Measurements from ENCODE around the gene ARHGEF1. TPM values are rescaled to one million over a fixed set of nuclear protein-coding genes. Genes with fewer than 3 reads are reported as not detected.
A peak's percentile ranks its signal among the peaks of the same experiment; 100 is the strongest.

Gene ARHGEF1
- polyA plus RNA-seq, 4 donors: 49.7 to 120 (median 86.7) TPM

- 1% methylated on average over 23 of the region's 23 CpGs for WGBS, 3 donors
- H3K36me3 ChIP-seq (ENCODE audit: control insufficient read depth in 3 of 3, insufficient read depth in 2 of 3, low read depth in 1 of 3, low read length in 3 of 3): peaks cover 0 to 7% (median under 1%) of the 10 kb centered on the region in 3 donors
Observed at GRCh38 chr19:41883463-41883820, 458 bp downstream of the ARHGEF1 start.

DNA sequence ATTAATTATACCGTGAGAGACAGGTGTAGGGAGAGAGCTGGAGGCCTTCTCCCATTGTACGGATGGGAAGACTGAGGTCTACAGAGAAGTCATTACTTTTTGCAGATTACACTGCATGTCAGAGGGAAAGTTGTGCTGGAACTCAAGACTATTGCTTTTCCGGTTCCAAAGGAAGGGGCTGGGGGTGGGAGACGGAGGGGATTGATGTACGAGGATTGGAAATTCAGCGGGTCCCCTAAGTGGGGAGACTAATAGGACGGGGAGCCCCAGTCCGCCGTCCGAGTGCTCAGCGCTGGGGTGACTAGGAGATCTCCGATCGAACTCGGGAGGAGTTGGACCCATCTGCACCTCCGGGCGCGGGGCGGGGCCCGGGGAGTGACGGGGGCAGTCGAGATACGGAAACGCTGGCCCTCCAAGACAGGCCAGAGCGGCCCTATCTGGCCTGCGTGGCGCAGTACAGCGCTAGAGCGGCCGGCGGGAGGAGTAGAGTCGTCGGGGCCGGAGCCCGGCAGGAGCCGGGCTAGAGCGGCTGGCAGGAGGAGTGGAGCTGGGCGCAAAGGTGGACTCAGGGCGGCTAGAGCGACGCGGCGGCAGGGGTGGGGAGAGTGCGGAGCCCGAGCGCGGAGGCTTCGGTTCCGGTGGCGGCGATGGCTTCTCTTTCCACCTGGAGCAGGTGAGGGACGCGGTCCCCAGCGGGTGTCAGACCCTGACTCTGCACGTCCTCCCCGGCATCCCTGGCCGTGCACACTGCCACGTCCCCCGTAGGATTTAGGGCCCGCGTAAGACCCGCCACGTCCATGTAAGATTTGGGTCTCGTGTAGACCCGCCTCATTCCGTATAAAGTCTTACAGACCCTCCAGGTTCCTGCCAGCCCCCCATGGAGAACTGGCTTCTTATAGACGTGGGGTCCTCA lies 1.1 kb downstream of the ARHGEF1 start:
- DNase-seq (peak; percentile 97 to 98), FAIRE-seq (no peak)
- Histone ChIP-seq H3K4me3 (ENCODE audit: low read depth in 1 of 3, low read length in 3 of 3) (peak overlapping the region; percentile 78 to 91 (median 80)), H3K4me1 (ENCODE audit: control insufficient read depth in 3 of 3, insufficient read depth in 2 of 3, low read depth in 1 of 3, low read length in 2 of 3) (peaks cover 4 to 32% (median 7%) of the 10 kb centered on the region in 3 donors), H3K27ac (ENCODE audit: low read depth in 1 of 3, low read length in 2 of 3) (peak overlapping the region; percentile 68 to 94 (median 73)), H3K27me3 (ENCODE audit: control insufficient read depth in 3 of 3, insufficient read depth in 3 of 3, low read length in 3 of 3) (peaks cover 0 to 14% (median 0%) of the 10 kb centered on the region in 3 donors), H3K36me3 (ENCODE audit: control insufficient read depth in 3 of 3, insufficient read depth in 2 of 3, low read depth in 1 of 3, low read length in 3 of 3) (peaks cover 2 to 14% (median 3%) of the 10 kb centered on the region in 3 donors), H3K9me3 (ENCODE audit: control insufficient read depth in 2 of 2, insufficient read depth in 1 of 2, low read depth in 1 of 2, low read length in 1 of 2) (no peaks in the 10 kb centered on the region)
- 0 to 1% (median 0%) methylated on average over 34 to 66 of the region's 66 CpGs for WGBS, 3 donors

More at GRCh38 chr19:41883463-41883820, 458 bp downstream of the ARHGEF1 start:
- H3K27ac ChIP-seq (ENCODE audit: low read depth in 1 of 3, low read length in 2 of 3): peak overlapping the region; percentile 68 to 94 (median 73)
- H3K9me3 ChIP-seq (ENCODE audit: control insufficient read depth in 2 of 2, insufficient read depth in 1 of 2, low read depth in 1 of 2, low read length in 1 of 2): no peaks in the 10 kb centered on the region
- DNase-seq (no peak), FAIRE-seq (no peak)
- peaks cover 4 to 32% (median 7%) of the 10 kb centered on the region in 3 donors for H3K4me1 ChIP-seq (ENCODE audit: control insufficient read depth in 3 of 3, insufficient read depth in 2 of 3, low read depth in 1 of 3, low read length in 2 of 3)
- peak overlapping the region; percentile 78 to 91 (median 80) for H3K4me3 ChIP-seq (ENCODE audit: low read depth in 1 of 3, low read length in 3 of 3)
- H3K27me3 ChIP-seq (ENCODE audit: control insufficient read depth in 3 of 3, insufficient read depth in 3 of 3, low read length in 3 of 3): peaks cover 0 to 14% (median 0%) of the 10 kb centered on the region in 3 donors

DNA sequence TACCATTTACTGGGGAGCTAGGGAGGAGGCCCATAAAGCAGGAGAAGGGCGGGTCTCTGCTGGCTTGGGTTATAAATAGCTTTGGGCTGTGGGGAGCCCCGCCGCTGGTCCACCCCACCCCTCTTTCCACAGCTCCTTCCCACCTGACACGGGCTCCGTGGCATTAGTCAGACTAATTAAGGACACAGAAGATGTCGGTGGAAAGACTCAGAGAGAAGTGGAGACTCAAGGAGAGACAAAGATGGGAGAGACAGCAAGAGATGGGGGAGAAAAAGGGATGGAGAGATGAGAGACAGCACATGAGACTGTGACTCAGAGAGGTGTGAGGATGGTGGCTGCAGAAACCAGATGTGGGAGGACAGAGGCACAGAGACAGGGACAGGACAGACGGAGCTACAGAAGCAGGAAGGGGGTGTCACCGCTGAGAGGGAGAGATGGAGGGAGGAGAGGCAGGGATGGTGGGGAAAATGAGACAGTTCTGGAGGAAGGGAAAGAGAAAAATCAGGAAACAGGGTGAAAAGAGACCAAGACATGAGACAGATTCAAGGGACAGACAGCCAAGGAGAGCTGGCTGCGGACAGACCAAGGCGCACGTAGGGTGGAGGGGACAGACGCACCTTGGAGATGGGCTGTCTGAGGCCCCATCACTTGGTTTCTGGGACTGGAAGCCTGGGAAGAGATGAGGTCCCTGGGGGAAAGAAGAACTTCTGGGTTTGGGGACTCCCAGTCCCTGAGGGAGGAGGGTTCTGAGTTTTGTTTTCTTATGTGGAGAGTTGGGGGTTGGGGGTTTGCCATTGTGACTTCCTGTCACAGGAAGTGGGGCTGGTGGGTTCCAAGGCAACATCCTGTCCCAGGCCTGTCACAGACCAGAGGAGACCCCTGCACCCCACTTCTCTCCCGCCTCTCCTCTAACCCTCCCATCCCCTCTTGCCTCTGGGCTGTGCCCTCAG lies 4.1 kb downstream of the ARHGEF1 start:
- FAIRE-seq (no peak), DNase-seq (peak in 1 of 2 donors; percentile 67)
- Histone ChIP-seq H3K4me3 (ENCODE audit: low read depth in 1 of 3, low read length in 3 of 3) (peak overlapping the region in 2 of 3 donors; percentile 24 to 46), H3K4me1 (ENCODE audit: control insufficient read depth in 3 of 3, insufficient read depth in 2 of 3, low read depth in 1 of 3, low read length in 2 of 3) (peaks cover 4 to 32% (median 7%) of the 10 kb centered on the region in 3 donors), H3K27ac (ENCODE audit: low read depth in 1 of 3, low read length in 2 of 3) (peak overlapping the region; percentile 46 to 84 (median 63)), H3K36me3 (ENCODE audit: control insufficient read depth in 3 of 3, insufficient read depth in 2 of 3, low read depth in 1 of 3, low read length in 3 of 3) (peaks cover 2 to 36% (median 5%) of the 10 kb centered on the region in 3 donors), H3K27me3 (ENCODE audit: control insufficient read depth in 3 of 3, insufficient read depth in 3 of 3, low read length in 3 of 3) (peaks cover 0 to 12% (median 0%) of the 10 kb centered on the region in 3 donors), H3K9me3 (ENCODE audit: control insufficient read depth in 2 of 2, insufficient read depth in 1 of 2, low read depth in 1 of 2, low read length in 1 of 2) (no peaks in the 10 kb centered on the region)
- WGBS, 3 donors: 39 to 45% (median 39%) methylated on average over 13 of the region's 13 CpGs

DNA sequence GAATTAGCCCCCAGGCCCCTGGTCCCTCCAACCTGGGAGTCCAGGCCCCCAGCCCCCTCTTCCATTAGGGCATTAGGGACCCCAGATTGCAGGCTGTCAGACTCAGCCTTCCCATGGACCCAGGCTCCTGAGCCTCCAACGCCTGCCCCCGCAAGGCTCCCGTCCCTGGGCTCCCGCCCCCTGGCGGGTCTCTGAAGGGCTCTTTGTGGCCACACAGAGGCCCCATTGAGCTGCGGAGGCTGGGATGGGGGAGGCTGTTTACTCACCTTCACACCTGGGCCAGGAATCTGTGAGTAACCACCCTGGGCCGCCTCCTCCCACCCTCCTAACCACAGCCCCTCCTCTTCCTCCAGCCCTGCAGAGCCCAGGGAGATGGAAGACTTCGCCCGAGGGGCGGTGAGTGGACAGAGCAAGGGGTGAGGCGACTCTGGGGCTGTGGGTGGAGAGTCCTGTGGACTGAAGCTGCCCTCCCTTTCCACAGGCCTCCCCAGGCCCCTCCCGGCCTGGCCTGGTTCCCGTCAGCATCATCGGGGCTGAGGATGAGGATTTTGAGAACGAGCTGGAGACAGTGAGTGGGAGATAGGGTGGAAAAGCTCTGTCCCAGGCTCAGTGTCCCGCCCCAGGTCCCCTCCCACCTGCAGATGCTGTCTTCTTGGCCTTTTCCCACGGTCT lies 4.9 kb downstream of the ARHGEF1 start:
- peaks cover 4 to 32% (median 7%) of the 10 kb centered on the region in 3 donors for H3K4me1 ChIP-seq (ENCODE audit: control insufficient read depth in 3 of 3, insufficient read depth in 2 of 3, low read depth in 1 of 3, low read length in 2 of 3)
- H3K27ac ChIP-seq (ENCODE audit: low read depth in 1 of 3, low read length in 2 of 3): peak overlapping the region; percentile 46 to 82 (median 56)
- no peaks in the 10 kb centered on the region for H3K9me3 ChIP-seq (ENCODE audit: control insufficient read depth in 2 of 2, insufficient read depth in 1 of 2, low read depth in 1 of 2, low read length in 1 of 2)
- H3K27me3 ChIP-seq (ENCODE audit: control insufficient read depth in 3 of 3, insufficient read depth in 3 of 3, low read length in 3 of 3): peaks cover 0 to 5% (median 0%) of the 10 kb centered on the region in 3 donors
- 25 to 41% (median 28%) methylated on average over 17 of the region's 17 CpGs for WGBS, 3 donors
- FAIRE-seq: no peak
- H3K36me3 ChIP-seq (ENCODE audit: control insufficient read depth in 3 of 3, insufficient read depth in 2 of 3, low read depth in 1 of 3, low read length in 3 of 3): peaks cover 2 to 44% (median 5%) of the 10 kb centered on the region in 3 donors
- peak; percentile 63 to 79 for DNase-seq
- H3K4me3 ChIP-seq (ENCODE audit: low read depth in 1 of 3, low read length in 3 of 3): peak overlapping the region in 2 of 3 donors; percentile 20 to 46

DNA sequence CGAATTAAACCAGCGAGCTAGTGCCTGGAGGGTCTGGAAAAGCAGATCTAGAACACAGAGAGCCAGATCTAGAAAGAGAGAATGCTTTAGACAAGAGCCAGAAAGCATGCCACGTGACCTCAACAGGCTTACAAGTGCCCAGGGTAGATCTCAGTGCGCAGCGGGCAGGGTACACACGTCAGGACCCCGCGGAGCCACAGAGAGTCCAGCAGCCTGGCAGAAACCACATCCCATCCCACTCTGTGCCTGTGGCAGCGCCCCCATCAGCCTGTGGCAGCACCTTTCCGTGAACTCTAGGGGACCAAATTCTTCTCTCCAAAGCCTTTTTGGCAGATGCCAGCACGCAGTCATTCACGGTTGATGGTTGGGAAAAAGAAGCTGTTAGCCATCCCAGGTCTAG lies 5.9 kb downstream of the ARHGEF1 start:
- no peak overlapping the region for H3K27ac ChIP-seq (ENCODE audit: low read depth in 1 of 3, low read length in 2 of 3)
- no peak for FAIRE-seq
- DNase-seq: no peak
- H3K27me3 ChIP-seq (ENCODE audit: control insufficient read depth in 3 of 3, insufficient read depth in 3 of 3, low read length in 3 of 3): no peaks in the 10 kb centered on the region
- no peaks in the 10 kb centered on the region for H3K9me3 ChIP-seq (ENCODE audit: control insufficient read depth in 2 of 2, insufficient read depth in 1 of 2, low read depth in 1 of 2, low read length in 1 of 2)
- 82 to 90% (median 86%) methylated on average over 12 of the region's 12 CpGs for WGBS, 3 donors
- H3K36me3 ChIP-seq (ENCODE audit: control insufficient read depth in 3 of 3, insufficient read depth in 2 of 3, low read depth in 1 of 3, low read length in 3 of 3): peaks cover 2 to 49% (median 5%) of the 10 kb centered on the region in 3 donors
- peaks cover 4 to 28% (median 7%) of the 10 kb centered on the region in 3 donors for H3K4me1 ChIP-seq (ENCODE audit: control insufficient read depth in 3 of 3, insufficient read depth in 2 of 3, low read depth in 1 of 3, low read length in 2 of 3)
- H3K4me3 ChIP-seq (ENCODE audit: low read depth in 1 of 3, low read length in 3 of 3): no peak overlapping the region

GRCh38 chr19:41889896-41890295 lies 6.9 kb downstream of the ARHGEF1 start:
- peaks cover 5 to 58% (median 7%) of the 10 kb centered on the region in 3 donors for H3K36me3 ChIP-seq (ENCODE audit: control insufficient read depth in 3 of 3, insufficient read depth in 2 of 3, low read depth in 1 of 3, low read length in 3 of 3)
- 78 to 88% (median 85%) methylated on average over 8 of the region's 8 CpGs for WGBS, 3 donors

DNA sequence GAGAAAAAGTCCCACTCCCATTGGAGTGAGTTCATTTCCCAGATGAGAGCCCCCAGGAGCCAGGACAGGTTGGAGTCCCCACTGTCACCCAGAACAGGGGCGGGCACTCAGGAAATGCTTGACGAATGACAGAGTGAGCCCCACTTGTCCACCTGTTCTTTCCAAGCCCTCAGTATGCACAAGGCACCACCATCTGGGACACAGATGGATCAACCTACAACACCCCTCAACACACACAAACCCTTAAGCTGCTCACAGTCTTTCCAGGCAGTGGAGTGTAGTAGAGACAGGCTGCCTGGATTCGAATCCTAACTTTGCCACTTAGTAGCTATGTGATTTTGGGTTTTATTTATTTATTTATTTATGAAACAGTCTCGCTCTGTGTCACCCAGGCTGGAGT lies 8.0 kb downstream of the ARHGEF1 start:
- Histone ChIP-seq H3K36me3 (ENCODE audit: control insufficient read depth in 3 of 3, insufficient read depth in 2 of 3, low read depth in 1 of 3, low read length in 3 of 3) (peaks cover 7 to 69% (median 12%) of the 10 kb centered on the region in 3 donors), H3K27me3 (ENCODE audit: control insufficient read depth in 3 of 3, insufficient read depth in 3 of 3, low read length in 3 of 3) (no peaks in the 10 kb centered on the region), H3K9me3 (ENCODE audit: control insufficient read depth in 2 of 2, insufficient read depth in 1 of 2, low read depth in 1 of 2, low read length in 1 of 2) (no peaks in the 10 kb centered on the region), H3K4me1 (ENCODE audit: control insufficient read depth in 3 of 3, insufficient read depth in 2 of 3, low read depth in 1 of 3, low read length in 2 of 3) (peaks cover 0 to 17% (median 2%) of the 10 kb centered on the region in 3 donors), H3K4me3 (ENCODE audit: low read depth in 1 of 3, low read length in 3 of 3) (no peak overlapping the region), H3K27ac (ENCODE audit: low read depth in 1 of 3, low read length in 2 of 3) (no peak overlapping the region)
- DNase-seq (no peak), FAIRE-seq (no peak)
- 94 to 96% (median 95%) methylated on average over 4 of the region's 4 CpGs for WGBS, 3 donors

More at GRCh38 chr19:41889896-41890295, 6.9 kb downstream of the ARHGEF1 start:
- FAIRE-seq (no peak), DNase-seq (no peak)
- H3K27me3 ChIP-seq (ENCODE audit: control insufficient read depth in 3 of 3, insufficient read depth in 3 of 3, low read length in 3 of 3): no peaks in the 10 kb centered on the region
- H3K4me3 ChIP-seq (ENCODE audit: low read depth in 1 of 3, low read length in 3 of 3): no peak overlapping the region
- H3K27ac ChIP-seq (ENCODE audit: low read depth in 1 of 3, low read length in 2 of 3): no peak overlapping the region
- H3K4me1 ChIP-seq (ENCODE audit: control insufficient read depth in 3 of 3, insufficient read depth in 2 of 3, low read depth in 1 of 3, low read length in 2 of 3): peaks cover 3 to 24% (median 7%) of the 10 kb centered on the region in 3 donors
- no peaks in the 10 kb centered on the region for H3K9me3 ChIP-seq (ENCODE audit: control insufficient read depth in 2 of 2, insufficient read depth in 1 of 2, low read depth in 1 of 2, low read length in 1 of 2)
